Cerebellar cortex (tissue), 1 donor: ENCODE results near the gene VAV3.
"Not testable (repeated sequence)": the region's sequence is repeated elsewhere in the genome, so short reads cannot be mapped to it uniquely, and the experiment has no call there.

Source experiments
- DNase-seq: peaks from one replicate; pipeline ENCODE4 v3.0.0-alpha.2; 2015; ENCODE audit warnings: low spot score

Gene VAV3

GRCh38 chr1:107680579-107680985 lies 284.4 kb downstream of the VAV3 start:
- DNase-seq, result no peak

DNA sequence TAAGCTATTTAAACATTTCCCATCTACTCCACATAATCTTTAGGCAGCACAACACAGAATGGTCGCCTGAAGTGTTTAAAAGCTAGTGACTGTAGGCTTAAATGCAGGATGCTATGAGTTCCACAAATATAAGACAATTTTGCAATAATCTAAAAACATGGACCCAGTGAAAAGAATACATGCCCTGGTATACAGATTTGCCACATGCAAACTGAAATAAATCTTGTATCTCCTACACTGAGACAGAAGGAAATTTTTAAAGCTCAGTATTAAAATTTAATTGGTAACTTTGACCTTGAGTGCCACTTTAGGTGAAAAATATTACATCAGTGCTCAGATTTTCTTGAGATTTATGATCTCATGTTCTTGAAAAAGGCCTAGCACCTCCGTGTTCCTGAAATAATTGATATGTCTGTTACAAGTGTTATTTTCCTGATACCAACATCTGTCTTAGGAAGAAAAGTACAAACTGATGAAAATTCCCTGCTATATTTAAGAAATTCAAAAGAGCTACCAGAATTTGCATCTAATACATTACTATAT lies 285.5 kb downstream of the VAV3 start:
- DNase-seq, result no peak

GRCh38 chr1:107678993-107679392 lies 286.0 kb downstream of the VAV3 start:
- no peak for DNase-seq

- no peak for DNase-seq
Observed at GRCh38 chr1:107677697-107678096, 287.3 kb downstream of the VAV3 start.

DNA sequence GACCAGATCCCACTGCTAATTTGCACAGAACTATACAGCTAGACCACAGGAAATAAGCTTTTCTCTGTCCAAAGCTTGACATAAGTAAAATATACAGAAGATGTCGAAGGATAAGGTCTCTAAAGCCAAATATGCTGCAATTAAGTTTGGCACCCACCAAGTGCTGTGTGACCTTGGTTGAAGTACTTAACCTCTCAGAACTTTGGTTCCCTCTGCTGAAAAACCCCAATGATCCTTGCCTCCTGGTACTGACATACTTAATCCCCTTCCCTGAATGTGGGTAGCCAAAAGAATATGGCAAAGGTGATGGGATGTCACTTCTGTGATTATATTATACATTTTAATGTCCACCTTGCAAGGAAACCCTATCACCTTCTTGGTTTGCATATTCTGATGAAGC lies 290.5 kb downstream of the VAV3 start:
- no peak for DNase-seq

DNA sequence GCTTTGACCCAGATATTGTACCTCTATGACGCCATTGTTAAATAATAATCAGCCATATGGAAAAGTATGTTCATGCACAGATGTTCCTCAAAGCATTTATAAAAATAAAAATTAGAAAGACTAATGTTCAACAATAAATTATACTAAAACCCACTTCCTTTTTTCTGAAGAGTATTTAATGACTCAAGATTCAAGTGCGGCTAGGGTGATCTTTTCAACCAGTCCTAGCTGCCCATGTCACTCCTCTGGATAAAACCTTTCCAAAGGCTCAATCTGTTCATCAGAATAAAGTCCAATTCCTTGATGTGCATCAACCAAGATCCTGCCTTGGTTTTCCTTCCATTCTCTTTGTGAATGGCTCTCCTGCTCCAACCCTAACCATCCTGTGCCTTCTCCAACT lies 292.0 kb downstream of the VAV3 start:
- DNase-seq, result no peak

DNA sequence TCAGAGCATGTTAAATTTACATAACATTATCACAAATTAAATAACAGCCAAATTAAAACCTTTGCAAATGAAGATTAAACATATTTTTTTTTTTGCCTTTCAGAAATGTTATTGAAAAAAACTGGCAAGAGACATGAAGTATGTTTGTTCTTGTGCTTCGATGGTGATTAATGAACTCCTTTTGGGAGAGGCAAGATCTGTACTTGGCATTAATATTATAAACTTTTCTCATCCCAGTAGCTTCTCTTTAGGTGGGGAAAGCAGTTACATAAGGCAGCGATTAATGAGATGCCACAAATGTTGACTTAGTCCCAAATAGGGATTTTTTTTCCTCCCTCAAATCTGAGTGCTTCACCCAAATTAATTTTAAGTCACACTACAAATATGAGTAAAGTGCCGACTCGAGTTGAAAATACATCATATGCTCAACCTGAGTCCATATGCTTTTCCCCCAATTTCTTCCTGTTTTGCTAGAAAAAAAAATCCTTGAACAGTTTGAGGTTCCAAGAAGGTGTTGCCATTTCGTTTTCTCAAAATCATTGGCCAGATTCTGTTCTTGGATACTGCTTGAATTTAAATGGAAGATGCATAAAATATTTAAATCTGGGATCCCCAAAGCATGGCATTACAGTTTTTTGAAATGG lies 294.5 kb downstream of the VAV3 start:
- no peak for DNase-seq

DNA sequence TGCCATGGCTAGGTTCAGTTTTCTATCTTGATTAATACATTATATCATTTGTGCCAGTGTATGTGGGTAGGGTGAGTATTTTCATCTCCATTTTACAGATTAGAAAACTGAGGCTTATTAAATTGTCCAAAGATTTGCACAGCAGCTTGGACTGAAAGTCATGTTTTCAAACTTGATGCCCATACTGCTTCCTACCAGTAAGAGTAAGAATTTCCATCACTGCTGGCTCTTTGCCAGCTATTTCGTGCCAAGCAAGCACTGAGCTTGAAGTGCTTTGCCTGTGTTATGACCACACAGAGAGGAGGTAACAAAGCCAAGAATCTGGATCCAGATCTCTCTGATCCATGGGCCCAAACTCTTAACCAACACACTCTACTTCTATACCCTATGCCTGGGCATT lies 295.0 kb downstream of the VAV3 start:
- peak; percentile 35 for DNase-seq

- DNase-seq, result no peak
Observed at GRCh38 chr1:107668762-107669161, 296.2 kb downstream of the VAV3 start.

DNA sequence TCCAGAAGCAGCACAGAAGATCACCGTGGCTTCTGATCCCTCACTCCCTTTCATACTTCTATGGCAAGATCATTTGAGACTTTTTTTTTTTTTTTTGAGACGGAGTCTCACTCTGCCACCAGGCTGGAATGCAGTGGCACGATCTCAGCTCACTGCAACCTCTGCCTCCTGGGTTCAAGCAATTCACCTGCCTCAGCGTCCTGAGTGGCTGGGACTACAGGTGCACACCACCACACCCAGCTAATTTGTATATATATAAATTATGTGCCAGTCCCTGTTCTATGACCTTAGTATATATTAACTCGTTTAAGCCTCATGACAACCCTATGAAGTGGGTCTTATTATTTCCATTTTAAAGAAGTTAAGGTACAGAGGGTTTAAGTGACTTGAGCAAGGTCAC lies 298.5 kb downstream of the VAV3 start:
- DNase-seq, result no peak

DNA sequence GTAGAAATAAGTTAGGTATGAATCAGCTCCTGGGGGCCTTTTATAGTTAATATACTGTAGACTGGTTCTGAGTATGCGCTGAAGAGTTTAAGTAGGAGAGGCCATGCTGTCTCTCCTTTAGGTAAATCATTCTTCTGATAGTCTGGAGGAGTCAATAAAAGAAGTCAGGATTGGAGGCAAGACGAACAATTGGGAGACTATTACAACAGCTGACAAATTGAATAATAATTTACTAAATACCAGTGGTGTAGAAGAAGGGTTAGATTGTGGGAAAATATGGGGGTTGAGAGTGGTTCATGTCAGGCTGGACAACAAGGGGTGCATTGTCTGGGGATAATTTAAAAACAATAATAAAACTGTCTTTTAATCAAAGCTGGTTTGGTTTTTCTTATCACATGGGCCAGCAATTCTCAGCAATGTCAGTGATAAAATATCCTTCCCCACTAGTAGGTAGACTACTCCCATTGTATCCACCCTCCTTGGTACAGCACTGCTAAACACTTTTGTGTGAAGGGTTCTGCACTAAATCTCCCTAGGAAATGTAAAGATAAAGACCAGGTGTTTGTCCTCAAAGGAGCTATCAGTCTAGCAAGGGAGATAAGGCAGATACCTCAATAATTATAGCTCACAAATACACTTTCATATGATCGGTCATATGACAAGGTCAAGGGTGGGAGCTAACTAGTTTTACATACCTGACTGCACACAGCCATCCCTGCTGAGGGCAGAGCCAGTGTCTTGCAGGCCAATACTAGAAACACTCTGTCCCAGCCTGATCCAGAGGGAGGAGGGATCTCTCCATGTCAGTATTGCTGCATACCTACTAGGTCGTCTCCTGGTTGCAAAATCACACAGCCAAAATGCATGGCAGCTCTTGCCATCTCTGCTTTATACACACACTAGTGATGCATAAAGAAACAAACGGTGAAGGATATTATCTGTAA lies 299.7 kb downstream of the VAV3 start:
- no peak for DNase-seq

GRCh38 chr1:107662971-107663370 lies 302.0 kb downstream of the VAV3 start:
- no peak for DNase-seq

- no peak for DNase-seq
Observed at GRCh38 chr1:107661158-107661557, 303.8 kb downstream of the VAV3 start.

DNA sequence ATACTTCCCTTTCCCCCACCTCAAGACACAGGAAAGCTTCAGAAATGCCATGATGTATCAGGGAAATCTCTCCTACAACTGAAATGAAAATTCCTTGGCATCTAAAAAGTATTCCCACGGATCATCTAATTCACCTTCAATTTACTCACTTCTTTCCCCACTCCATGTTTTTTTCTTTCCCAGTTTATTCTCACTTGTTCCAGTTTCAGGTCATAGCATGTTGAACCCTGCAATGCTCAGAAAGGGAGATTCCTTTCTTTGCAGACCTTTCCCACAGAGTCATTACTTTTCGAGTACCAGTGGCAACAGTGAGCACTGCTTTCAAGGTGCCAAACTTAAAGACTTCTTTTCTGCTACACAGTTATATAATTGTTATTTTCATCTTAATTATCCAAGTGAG lies 305.0 kb downstream of the VAV3 start:
- no peak for DNase-seq

DNA sequence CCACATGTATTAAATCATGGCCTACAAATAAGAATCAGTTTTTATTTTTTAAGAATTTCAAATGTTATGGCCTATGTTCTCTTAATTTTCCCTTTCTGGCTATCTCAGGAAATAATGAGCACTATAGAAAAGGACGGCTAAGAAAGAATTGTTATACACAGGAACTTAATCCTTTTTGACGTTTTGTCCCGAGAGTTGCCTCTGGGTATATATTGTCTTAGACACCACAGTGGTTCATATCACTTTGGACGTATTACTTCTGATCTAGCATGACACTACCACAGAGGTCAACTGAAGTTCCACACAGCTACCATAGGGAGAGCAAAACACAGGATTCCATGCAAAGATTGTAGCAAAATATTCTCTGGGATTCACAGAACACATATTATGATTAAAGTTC lies 307.6 kb downstream of the VAV3 start:
- DNase-seq, result no peak

DNA sequence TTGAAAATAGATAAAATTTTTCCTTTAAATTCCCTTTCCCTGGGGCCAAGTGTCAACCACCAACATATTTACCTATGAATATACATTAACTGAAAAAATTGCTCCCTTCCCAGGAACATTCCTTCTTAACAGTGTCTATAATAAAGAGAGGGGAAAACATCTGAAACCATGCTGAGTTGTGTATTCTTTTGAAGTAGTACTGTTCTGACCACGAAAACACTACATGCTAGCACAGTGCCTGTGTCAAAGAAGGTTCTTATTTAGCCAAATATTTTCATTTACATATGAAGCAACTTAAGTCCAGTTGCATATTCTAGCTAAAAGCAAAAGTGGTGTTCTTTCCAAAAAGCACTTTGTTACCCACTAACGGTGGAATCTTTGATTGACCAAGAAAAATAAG lies 311.2 kb downstream of the VAV3 start:
- no peak for DNase-seq

GRCh38 chr1:107653005-107653404 lies 312.0 kb downstream of the VAV3 start:
- DNase-seq, result no peak

GRCh38 chr1:107650825-107651224 lies 314.2 kb downstream of the VAV3 start:
- not testable (repeated sequence) for DNase-seq

DNA sequence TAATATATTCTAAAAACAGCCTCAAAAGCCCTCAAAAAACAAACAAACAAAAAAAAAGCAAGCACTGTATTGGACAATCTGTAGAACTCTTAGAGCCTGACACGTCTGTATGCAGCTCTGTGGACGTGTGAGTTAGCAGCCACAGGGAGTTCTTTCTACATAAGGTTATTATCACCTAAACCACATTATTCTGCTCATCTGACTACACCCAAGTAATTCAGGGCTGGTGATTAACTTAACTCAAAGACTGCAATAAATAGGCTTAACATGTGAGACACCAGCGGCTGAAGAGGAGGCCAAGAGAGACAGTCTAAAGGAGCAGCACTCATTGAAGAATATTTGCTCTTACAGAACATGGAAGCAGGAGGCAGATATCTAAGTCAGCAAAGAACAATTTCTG lies 316.0 kb downstream of the VAV3 start:
- no peak for DNase-seq

- no peak for DNase-seq
Observed at GRCh38 chr1:107648071-107648470, 316.9 kb downstream of the VAV3 start.

DNA sequence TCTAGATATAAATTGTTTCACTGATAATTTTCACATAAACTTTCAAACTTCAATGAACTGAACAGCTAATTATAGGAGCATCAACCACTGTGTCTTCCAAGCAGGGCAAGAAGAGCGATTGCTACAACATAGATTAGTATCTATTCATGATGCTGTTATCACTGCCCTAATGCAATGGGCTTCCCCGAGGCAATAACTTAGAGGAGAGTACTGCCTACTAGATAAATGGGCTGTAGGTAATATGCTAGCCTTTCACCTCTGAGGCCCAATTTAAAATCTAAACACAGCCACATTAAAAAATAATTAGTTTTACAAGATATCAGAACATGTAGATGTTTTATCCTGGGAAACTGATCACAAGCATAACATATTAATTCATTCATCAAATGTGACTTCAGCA lies 318.0 kb downstream of the VAV3 start:
- no peak for DNase-seq

- DNase-seq, result no peak
Observed at GRCh38 chr1:107643766-107644165, 321.2 kb downstream of the VAV3 start.

DNA sequence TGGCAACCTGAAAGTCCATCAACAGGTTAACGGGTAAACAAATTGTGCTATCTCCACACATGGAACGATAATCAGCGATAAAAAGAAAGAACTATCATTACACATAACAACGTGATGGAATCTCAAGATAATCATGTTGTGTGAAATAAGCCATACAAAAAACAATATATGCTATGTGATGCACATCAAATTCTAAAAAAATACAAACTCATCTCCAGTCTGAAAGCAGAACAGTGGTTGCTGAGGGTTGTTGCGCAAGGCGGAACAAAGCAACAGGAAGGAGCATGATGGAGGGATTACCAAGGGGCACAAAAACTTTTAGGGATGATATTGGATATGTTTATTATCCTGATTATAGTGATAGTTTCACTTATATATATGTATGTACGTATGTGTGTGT lies 324.8 kb downstream of the VAV3 start:
- no peak for DNase-seq
